GM18505 (cell line): Measurements from ENCODE around the gene LRRD1.
A peak's percentile ranks its signal among the peaks of the same experiment; 100 is the strongest.
"Not testable (repeated sequence)": the region's sequence is repeated elsewhere in the genome, so short reads cannot be mapped to it uniquely, and the experiment has no call there.

Source experiments
- ATAC-seq: cut with Tn5 transposase; IDR thresholded peaks from one replicate; pipeline ENCODE4 v1.9.1; 2021; ENCODE audit not compliant: unreplicated experiment
- POLR2A ChIP-seq: IDR thresholded peaks from 4 replicates; pipeline ENCODE4 v1.6.1; 2011; ENCODE audit warnings: borderline replicate concordance; ENCODE audit not compliant: insufficient read depth, insufficient read length; ENCODE audit errors: extremely low read depth

LRRD1 gene

GRCh38 chr7:92178928-92179924 is at the start of gene LRRD1:
Gene LRRD1, minus strand, starts transcription at chr7:92179142. Its CDS starts 13,940 bp downstream, at chr7:92165202.
- ATAC-seq, result peak; percentile 99
- TF ChIP-seq POLR2A, result no peak

- ATAC-seq, result no peak
- no peak for TF ChIP-seq POLR2A
These were observed 49.8 kb upstream of the LRRD1 start for GRCh38 chr7:92228742-92229141.

DNA sequence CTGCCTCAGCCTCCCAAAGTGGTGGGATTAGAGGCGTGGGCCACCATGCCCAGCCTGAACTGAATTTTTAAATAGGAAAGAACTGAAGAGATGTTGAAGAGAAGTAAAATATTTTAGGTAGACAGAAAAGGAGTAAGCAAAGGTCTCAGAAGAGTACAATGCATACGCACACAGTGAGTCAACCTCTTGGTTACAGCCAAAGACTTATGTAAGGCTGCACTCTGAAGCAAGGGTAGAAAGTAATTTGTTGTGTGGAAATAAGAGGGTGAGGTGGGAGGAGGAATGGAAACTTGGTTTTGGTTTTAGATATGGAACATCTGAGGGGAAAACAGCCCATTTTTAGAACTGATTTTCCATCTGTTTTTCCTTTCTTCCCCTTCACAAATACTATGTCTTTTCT is 49.2 kb upstream of the LRRD1 start:
- no peak for ATAC-seq
- TF ChIP-seq POLR2A, result no peak

GRCh38 chr7:92226981-92227380 is 48.0 kb upstream of the LRRD1 start:
- no peak for ATAC-seq
- TF ChIP-seq POLR2A, result no peak

- no peak for TF ChIP-seq POLR2A
- ATAC-seq, result no peak
These were observed 42.8 kb upstream of the LRRD1 start for GRCh38 chr7:92221766-92222165.

DNA sequence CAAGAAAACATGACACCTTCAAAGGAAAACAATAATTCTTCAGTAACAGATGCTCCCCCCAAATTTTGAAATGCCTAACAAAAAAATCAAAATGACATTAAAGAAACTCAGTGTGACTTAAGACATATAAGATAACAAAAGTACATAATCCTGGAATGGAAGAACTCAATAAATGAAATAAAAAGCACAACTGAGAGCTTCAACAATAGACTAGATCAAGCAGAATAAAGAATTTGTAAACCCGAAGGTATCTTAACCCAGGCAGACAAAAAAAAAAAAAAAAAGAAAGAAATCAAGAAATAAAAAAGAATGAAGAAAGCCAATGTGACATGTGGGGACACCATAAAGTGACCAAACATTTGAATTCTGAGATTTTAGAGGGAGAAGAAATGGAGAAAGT is 27.7 kb upstream of the LRRD1 start:
- ATAC-seq, result no peak
- no peak for TF ChIP-seq POLR2A

- no peak for TF ChIP-seq POLR2A
- ATAC-seq, result no peak
These were observed 27.0 kb upstream of the LRRD1 start for GRCh38 chr7:92205987-92206386.

- ATAC-seq, result no peak
These were observed 21.8 kb upstream of the LRRD1 start for GRCh38 chr7:92200791-92201190.

GRCh38 chr7:92192326-92192725 is 13.4 kb upstream of the LRRD1 start:
- no peak for TF ChIP-seq POLR2A
- no peak for ATAC-seq

More at GRCh38 chr7:92200791-92201190, 21.8 kb upstream of the LRRD1 start:
- TF ChIP-seq POLR2A, result no peak

- ATAC-seq, result not testable (repeated sequence)
These were observed 10.3 kb upstream of the LRRD1 start for GRCh38 chr7:92189246-92189645.

GRCh38 chr7:92184294-92184693 is 5.4 kb upstream of the LRRD1 start:
- not testable (repeated sequence) for ATAC-seq

GRCh38 chr7:92177362-92177761 is 1.6 kb downstream of the LRRD1 start:
- ATAC-seq, result no peak

GRCh38 chr7:92169529-92169928 is 9.4 kb downstream of the LRRD1 start:
- not testable (repeated sequence) for ATAC-seq

More at GRCh38 chr7:92177362-92177761, 1.6 kb downstream of the LRRD1 start:
- TF ChIP-seq POLR2A, result no peak

DNA sequence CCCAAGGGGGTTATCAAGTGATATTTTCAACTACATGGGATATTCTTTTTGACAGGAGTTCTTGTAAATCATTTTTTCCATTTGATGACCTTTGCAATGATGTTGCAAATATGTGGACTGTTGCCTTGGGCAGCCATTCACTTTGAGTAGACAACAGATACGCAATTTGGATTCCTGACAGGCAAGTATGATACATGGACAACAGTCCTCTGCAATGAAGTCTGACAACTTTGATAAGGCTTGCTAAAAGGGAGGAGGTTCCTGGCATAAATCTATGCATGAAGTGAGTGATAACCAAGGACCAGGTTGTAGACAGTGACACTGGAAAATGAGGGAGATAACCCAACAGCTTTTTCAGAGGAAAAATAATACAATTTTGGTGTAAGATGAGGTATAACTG is 17.7 kb downstream of the LRRD1 start:
- no peak for ATAC-seq
- TF ChIP-seq POLR2A, result no peak

GRCh38 chr7:92158660-92159575 is 20.0 kb downstream of the LRRD1 start:
- no peak for ATAC-seq
- TF ChIP-seq POLR2A, result no peak
